Neural progenitor cell (in vitro differentiated cells): Measurements from ENCODE around the gene AGPAT4.

ENCODE experiments used
- CTCF ChIP-seq: fragments of 200-600 bp; sonication (generic); IDR thresholded peaks from 2 replicates; pipeline ENCODE4 v1.5.1; 2017; ENCODE audit warnings: antibody characterized with exemption, mild to moderate bottlenecking
- EZH2phosphoT487 ChIP-seq: fragments of 200-600 bp; sonication (generic); IDR thresholded peaks from 2 replicates; pipeline ENCODE4 v1.6.1; 2017; ENCODE audit warnings: antibody characterized with exemption

GRCh38 chr6:161181121-161181520 lies 92.7 kb downstream of the AGPAT4 start:
- TF ChIP-seq CTCF = no peak
- no peak for TF ChIP-seq EZH2phosphoT487
